Fibroblast of villous mesenchyme (primary cell): ENCODE data around the gene DAP3. TPM values are rescaled to one million over a fixed set of nuclear protein-coding genes. Genes with fewer than 3 reads are reported as not detected.
"Not testable (repeated sequence)": the region's sequence is repeated elsewhere in the genome, so short reads cannot be mapped to it uniquely, and the experiment has no call there.

Experiments used
- DNase-seq: peaks from one replicate; pipeline ENCODE4 v3.0.0-alpha.2; 2010; ENCODE audit warnings: low read depth
- H3K4me3 ChIP-seq: 2 replicates; pipeline ENCODE4 v1.5.1; 2011; ENCODE audit warnings: low read depth, mild to moderate bottlenecking, low read length
- total RNA-seq: library from RNA; depleted of rRNA; stranded (reverse); fragments of >200 nt; gene quantifications from 2 replicates; pipeline ENCODE4 v1.2.3, GENCODE V29; 2012
- TF ChIP-seq, protein P1 (sequence below): IDR thresholded peaks from 2 replicates; pipeline ENCODE4 v1.5.1; 2012; ENCODE audit warnings: low read depth, mild to moderate bottlenecking, low read length; ENCODE audit not compliant: insufficient read depth

The DAP3 gene
- total RNA-seq, 1 donor, result 87.2 TPM

DNA sequence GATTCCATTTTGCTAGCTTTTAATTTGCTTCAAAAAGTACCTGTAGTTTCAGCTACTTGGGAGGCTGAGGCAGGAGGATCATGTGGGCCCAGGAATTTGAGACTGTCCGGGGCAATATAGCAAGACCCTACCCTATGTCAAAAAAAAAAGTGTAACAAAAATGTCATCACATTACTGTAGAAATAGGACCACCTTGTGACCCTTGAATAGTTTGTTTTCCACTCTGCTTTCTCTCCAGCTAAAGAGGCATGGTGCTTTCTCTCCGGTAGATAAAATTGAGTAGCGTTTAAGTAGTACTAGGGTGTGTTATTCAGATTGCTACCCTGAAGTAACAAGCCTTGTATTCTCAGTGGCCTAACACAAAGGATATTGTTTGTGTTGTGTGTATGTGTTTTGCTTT lies 23.7 kb downstream of the DAP3 start:
- not testable (repeated sequence) for H3K4me3 ChIP-seq, DNase-seq
- TF ChIP-seq, protein P1, sequence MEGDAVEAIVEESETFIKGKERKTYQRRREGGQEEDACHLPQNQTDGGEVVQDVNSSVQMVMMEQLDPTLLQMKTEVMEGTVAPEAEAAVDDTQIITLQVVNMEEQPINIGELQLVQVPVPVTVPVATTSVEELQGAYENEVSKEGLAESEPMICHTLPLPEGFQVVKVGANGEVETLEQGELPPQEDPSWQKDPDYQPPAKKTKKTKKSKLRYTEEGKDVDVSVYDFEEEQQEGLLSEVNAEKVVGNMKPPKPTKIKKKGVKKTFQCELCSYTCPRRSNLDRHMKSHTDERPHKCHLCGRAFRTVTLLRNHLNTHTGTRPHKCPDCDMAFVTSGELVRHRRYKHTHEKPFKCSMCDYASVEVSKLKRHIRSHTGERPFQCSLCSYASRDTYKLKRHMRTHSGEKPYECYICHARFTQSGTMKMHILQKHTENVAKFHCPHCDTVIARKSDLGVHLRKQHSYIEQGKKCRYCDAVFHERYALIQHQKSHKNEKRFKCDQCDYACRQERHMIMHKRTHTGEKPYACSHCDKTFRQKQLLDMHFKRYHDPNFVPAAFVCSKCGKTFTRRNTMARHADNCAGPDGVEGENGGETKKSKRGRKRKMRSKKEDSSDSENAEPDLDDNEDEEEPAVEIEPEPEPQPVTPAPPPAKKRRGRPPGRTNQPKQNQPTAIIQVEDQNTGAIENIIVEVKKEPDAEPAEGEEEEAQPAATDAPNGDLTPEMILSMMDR, result peak; percentile 21

DNA sequence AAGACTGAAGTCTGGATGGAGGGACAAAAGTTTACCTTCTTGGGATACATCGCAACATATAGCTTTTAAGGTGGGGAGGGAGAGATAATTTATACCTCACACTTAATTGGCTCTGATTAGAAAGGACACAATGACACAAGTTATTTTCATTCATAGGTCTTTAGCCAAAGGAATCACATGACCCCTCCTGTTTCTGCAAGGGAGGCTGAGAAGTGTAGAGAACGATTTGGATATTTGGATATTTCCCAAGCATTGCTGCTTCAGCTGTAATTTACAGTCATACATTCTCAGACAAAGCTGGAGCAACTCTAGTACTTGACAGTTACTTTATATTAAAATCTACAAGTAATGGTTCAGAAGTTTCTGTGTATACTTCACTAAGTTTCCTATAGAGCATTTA lies 24.2 kb downstream of the DAP3 start:
- TF ChIP-seq, protein P1, result no peak
- DNase-seq, result no peak
- H3K4me3 ChIP-seq, result no peak overlapping the region

DNA sequence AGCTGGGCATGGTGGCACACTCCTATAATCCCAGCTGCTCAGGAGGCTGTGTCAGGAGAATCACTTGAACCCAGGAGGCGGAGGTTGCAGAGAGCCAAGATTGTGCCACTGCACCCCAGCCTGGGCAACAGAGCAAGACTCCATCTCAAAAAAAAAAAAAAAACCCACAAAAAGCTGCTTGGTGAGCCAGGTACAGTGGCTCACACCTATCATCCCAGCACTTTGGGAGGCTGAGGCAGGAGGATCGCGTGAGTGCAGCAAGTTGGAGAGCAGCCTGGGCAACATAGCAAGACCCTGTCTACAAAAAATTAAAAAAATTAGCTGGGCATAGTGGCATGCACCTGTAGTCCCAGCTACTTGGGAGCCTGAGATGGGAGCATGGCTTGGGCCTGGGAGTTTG lies 26.2 kb downstream of the DAP3 start:
- DNase-seq, result not testable (repeated sequence)

DNA sequence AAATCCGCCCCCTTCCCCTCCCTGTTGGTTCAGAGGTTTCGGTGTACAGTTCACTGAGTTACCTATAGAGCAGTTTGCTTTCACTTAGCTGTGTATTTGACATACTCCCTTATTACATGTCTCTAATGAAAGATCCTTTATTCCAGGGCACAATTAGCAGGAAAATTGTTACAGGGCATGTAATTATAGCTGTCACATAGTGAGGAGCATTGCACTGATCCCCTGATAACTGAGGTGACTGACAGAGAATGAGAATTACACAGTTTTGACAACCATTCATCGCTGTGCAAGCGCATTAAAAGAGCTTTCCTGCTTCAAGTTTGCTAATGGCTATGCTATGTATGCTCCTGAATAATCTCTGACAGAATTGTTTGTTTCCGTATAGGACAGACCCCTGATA lies 26.9 kb downstream of the DAP3 start:
- no peak for DNase-seq
- H3K4me3 ChIP-seq, result no peak overlapping the region
- TF ChIP-seq, protein P1, result no peak

More for the DNA sequence above, 26.2 kb downstream of the DAP3 start:
- H3K4me3 ChIP-seq, result not testable (repeated sequence)

DNA sequence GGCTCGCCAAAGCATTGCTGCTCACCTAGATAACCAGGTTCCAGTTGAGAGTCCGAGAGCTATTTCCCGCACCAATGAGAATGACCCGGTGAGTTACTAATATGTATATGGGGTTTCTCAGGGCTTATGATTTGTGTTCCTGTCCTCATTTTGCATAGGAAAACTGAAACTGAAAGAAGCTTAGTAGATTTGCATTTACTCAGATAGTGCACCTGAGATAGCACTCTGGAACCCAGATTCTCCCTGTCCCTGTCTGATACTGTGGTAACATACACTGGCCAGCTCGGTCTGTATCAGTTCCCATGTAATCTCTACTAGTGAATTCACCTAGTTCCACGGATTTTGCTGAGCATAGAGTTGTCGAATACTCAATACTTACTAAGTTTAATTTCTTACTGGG lies 28.1 kb downstream of the DAP3 start:
- no peak overlapping the region for H3K4me3 ChIP-seq
- no peak for DNase-seq
- TF ChIP-seq, protein P1, result no peak

DNA sequence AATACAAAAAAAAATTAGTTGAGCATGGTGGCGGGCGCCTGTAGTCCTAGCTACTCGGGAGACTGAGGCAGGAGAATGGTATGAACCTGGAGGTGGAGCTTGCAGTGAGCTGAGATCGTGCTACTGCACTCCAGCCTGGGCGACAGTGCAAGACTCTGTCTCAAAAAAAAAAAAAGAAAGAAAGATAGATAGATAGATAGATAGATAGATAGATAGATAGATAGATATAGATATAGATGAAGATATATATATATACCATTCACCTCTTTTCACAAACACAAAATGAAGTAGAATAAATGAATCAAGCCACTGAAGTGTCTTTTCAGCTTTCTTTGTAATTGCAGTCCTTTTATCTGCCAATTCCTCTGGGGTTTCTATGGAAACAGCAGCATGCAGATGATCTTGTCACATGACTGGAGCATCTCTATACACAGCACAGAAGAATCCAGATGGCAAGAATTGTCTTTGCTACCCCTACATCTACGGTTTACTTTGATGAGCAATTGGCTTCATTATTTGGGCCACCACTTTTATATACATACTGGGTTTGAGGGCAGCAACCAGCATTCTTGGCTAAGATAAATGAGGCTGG lies 29.7 kb downstream of the DAP3 start:
- DNase-seq, H3K4me3 ChIP-seq: not testable (repeated sequence)

DNA sequence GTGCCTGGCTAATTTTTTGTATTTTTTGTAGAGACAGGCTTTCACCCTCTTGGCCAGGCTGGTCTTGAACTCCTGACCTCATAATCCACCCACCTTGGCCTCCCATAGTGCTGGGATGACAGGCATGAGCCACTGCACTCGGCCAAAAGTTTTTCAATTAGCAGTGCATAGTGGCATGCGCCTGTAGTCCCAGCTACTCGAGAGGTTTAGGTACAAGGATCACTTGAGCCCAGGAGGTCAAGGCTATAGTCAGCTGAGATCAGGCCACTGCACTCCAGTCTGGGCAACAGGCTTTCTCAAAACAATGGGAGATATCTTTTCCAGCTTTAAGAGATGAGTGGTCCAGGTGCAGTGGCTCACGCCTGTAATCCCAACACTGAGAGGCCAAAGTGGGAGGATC lies 30.8 kb downstream of the DAP3 start:
- no peak for DNase-seq
- TF ChIP-seq, protein P1, result no peak
- H3K4me3 ChIP-seq, result no peak overlapping the region

DNA sequence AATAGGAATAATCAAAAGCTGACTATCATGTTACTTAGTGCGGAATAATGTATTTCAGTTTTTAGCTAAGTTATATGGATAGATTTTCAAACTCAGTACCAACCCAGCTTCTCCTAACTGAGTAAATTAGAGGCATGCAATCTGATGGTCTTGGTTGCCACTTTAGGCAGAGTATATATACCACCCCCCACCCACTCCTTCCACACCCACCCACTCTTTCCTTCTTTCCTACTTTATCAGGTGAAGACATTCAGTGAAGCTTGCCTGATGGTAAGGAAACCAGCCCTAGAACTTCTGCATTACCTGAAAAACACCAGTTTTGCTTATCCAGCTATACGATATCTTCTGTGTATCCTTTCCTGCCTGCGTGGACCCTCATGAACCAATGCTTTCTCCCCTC lies 36.3 kb downstream of the DAP3 start:
- DNase-seq, result no peak
- TF ChIP-seq, protein P1, result no peak
- no peak overlapping the region for H3K4me3 ChIP-seq
